GM19397 (cell line): ENCODE data around the gene GAS2L2.
"Not testable (repeated sequence)": the region's sequence is repeated elsewhere in the genome, so short reads cannot be mapped to it uniquely, and the experiment has no call there.

ENCODE experiments used
- ATAC-seq: cut with Tn5 transposase; IDR thresholded peaks from one replicate; pipeline ENCODE4 v1.9.1; 2021; ENCODE audit warnings: mild to moderate bottlenecking, moderate library complexity; ENCODE audit not compliant: unreplicated experiment

GAS2L2 gene

DNA sequence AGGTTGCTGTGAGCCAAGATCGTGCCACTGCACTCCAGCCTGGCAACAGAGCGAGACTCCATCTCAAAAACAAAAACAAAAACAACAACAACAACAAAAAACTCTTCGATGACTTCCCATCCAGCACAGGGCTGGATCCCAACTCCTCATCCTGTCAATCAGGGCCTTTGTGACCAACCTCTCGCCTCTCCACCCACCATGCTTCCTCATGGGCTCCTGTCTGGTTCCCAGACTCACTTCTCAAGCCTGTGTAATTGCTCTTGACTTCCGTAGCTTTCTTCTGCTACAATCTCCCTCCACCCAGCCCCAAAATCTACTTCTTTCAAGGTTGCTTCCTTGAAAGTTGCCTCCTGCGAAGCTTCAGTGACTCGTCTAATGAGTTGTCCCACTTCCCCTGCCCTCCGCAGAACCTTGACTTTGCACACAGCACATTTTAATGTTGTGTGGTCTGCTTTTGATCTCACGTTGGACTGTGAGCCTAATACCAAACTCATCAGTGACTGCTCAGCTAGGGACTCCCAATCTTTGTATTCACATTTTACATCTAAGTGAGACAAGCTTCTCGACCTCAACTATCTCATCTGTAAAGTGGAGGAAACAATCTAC is 22.5 kb downstream of the GAS2L2 start:
- no peak for ATAC-seq

DNA sequence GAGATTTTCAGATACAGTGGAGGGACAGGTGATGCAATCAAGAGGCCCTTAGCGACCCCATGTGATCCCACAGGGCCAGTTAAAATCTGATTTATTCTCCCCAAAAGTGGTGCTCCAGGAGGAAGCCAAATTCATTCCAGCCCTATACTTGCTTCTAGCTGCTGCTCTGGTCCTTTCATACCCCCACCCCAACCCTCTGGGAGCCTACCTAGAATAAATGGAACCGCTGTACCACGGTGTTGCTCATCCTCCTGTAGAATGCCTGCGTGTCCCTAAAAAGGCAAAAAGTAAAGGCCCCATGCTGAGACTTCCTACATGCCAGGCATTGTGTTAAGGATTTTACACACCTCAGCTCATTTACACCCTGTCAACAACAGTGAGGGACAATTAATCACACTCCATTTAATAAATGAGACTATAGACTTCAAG is 23.6 kb downstream of the GAS2L2 start:
- ATAC-seq, result no peak

DNA sequence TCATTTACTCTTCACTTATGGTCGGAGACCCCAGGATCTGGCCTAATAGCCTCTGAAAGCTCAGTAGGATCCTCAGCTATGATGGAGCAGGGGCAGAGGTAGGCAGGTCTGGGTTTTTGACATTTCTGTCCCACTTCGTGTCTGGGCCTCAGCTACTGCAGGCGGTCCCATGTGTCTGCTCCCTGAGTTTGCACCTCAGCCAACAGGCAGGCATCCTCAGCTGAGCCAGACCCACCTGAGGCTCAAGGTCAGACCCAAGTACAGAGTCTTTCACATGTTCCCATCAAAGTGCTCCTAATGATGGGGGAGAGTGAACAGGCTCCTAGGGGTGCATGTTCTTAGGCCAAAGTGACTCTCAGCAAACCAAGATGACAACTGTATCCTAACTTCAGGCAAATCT is 24.5 kb downstream of the GAS2L2 start:
- no peak for ATAC-seq

DNA sequence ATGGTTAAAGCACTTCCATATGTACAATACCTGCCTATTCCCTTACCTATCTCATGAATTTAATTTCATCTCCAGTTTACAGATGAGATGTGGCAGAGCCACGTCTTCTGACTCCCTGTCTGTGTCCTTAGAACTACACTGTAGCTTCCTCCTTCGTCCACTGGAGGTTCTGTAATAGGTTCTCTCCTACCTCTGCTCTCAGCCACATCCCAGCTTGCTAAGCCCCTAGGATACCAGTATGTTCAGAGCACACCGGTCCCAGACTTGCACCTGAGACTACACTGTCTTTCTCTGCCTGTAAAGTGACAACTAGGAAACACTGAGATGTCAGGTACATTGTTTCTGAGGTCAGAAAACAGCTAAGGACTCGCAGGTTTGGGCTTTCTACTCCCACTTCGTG is 25.4 kb downstream of the GAS2L2 start:
- no peak for ATAC-seq

DNA sequence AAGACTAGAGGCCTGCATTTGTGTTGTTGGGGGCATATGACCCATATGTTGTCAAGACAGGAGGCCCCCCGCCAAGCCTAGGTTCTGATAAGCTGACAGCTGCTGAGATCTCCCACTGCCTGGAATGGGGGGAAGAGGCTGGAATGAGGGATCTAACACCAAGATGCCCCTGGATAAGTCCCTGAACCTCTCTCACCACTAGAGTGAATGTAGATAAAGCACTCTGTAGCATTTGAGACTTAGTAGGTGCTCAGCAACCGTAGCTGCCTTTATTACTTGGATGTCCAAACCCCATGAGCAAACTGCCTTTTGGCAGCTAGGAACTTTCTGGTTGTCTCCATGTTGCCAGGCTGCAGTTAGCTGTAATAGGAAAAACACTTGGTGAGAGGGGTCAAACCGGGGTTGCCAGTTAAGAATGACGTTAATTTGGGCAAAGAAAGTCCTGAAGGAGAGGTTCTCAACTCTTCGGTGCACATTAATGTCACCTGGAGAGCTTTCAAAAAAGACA is 26.0 kb downstream of the GAS2L2 start:
- no peak for ATAC-seq

DNA sequence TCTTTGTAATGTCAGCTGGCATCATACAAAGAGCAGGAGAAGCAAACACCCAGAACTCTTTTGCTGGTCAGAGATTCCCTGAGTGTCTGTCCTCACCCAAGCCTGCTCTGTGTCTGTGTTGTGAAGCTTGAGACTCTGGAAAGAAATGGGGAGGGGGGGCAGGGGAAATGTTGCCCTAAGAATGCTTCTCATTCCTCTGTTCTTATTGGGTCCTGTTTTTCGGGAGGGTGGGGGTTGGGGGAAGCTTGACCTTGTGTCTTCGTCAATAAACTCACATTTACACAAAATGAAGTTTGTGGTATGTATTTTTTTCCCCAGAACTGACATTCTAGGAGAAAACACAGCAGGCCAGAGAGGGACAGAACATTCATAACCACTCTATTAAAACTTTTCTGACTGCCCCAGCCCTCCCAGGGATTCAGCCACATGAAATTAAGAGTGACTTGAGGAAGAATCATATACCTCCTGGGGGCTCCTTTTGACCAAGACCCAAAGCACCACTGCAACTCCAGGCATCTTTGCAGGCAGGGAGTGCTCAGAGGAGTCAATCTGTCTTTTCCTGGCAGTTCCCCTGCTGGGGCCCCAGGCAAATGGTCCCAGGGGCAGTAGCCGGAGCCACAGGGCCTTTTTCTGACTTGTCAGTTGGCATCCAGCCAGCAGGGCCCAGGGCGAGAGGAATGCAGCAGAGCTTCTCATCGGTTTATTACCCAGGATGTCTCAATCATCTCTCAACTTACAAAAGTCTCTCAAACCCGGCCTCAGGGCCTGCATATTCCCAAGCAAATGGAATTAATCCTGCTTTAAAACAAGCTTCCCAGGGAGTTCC is 26.7 kb downstream of the GAS2L2 start:
- no peak for ATAC-seq

DNA sequence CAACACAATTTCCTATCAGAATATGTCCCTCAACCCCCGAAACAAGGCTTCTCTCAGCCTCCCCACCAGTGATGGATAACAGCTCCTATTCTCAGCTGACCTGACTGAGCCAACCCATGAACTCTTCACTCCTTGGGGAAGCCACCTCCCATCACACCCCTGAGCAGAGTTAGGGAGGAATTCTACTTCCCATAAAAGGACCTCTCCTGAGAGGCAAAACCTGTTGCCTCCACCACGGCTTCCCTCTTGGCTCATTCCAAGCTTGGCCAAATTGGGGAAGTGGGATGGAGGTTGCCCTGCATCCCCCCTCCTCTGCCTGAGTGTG is 27.3 kb downstream of the GAS2L2 start:
- no peak for ATAC-seq

DNA sequence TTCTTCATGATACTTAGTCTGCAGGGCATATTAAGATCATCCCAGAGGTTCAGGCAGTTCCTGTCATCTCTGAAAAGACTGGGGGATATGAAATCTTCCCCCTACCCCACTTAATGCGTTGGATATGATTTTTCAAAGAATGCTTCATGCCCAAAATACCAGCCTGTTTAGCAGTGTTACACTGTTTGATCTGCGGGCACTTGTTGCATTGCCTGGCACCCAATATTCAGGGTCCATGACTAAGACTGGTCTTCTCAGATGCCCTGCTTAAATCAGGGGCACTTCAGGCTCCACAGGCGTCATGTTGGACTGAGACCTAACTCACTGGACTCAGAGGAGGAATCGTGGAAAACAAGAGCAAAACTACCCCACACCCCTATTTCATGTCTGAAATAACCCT is 28.0 kb downstream of the GAS2L2 start:
- ATAC-seq, result no peak

DNA sequence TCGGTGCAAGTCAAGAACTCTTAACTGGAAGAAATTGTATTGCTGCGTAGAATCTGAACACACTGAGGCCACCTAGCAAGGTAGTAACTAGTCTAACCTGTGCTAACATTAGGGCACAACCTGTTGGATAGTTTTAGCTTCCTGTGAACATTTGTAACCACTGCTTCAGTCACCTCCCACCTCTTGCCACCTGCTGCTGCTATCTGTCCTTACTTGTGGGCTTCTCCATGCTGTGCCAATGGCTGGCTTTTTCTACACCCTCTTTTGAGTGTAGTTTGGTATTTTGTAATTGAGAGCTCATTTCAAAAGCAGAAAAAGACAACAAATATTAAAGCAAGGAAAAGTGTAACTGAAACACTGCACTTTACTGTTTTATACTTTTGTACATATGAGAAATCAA is 29.3 kb downstream of the GAS2L2 start:
- ATAC-seq, result no peak

DNA sequence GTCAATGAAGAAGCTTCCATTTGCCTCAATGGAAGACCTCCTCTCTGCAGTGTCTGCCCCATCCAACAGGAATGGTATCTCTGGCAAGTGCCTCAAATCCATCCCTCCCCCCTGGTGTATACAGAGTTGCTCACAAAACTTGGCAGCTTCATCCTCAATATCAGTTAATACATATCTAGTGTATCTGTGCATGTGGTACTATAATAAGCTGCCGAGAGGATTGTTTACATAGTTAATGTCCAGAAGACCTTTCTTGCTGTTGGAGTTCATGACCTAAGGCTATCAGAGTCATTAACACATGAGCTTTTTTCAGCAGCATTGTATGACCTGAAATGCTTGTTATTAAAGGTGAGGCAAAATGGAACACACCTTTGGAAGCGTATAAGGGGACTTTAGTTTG is 35.6 kb downstream of the GAS2L2 start:
- ATAC-seq, result no peak

DNA sequence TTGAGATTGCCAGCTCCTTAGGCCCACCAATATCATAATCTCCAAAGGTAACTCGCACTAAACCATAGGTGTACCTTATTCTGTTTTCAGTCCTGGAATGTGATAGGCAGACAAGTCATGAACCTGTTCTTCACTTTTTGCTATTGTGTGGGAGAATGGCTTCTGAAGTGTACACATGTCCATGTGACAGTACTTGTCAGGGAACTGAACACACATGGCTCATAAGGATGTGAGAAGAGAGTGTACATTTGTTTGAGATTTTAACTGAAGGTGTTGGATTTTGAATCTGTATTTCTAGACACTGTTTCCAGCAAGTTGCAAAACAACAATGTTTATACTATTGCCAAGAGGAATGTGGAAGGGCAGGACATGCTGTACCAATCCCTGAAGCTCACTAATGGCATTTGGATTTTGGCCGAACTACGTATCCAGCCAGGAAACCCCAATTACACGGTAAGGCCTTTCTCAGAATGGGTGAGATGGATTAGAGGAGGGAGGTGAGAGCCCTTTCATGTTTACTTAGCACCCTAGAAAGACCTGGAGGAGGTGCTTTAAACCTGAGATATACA is 36.1 kb downstream of the GAS2L2 start:
- no peak for ATAC-seq

DNA sequence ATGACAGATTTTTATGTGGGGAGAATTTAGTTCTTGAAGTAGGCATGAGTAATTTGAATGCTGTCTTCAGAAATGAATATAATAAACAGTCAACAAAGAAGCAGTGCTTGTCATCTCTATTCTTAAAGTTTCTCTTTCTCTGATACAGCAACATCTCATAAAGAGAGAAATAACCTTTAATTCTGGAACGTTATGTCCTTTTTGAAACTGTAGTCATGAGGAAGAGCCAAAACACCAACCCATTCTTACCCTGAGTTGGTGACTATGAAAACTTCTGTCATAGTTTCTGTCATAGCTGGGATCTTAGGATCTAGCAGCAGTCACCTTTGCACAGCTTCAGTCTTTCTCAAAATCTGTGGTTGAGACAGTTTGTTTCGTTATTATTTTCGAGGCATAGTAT is 36.9 kb downstream of the GAS2L2 start:
- ATAC-seq, result no peak

DNA sequence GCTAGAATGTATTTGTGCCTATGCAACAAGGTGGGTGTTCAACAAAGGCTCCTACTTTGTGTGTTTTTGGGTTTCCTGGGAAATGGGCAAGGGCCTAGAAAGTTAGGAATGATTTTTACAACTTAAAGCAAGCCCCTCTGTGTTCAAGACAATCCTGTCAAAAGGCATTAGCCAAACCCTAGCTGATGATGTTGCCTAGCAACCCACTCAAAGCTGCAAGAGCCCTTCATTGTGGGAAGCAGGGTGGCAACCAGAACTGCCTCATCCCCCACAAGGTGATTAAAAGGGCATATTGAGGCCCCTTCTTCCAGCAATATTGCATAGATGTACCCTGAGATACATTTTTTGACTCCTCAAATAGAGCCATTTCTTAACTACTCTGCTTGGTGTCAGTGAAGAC is 37.6 kb downstream of the GAS2L2 start:
- ATAC-seq, result no peak

DNA sequence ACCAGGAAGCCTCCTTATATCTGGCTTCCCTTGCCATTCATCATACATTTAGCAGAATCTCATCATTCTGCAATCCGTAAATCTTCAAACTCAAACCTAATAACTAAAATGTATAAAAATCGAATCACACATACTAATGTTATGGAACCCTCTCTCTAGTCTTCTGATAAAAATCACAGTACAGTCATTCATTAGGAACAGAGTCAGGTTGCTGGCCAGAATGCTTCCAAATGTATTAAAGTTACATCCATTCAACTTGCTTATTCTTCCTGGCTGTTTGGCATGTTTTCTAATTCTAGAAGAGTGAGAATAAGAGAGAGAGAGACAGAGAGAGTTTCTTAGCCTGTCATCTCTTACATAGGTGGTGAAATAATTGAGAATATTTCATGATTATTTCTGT is 38.1 kb downstream of the GAS2L2 start:
- ATAC-seq, result no peak

DNA sequence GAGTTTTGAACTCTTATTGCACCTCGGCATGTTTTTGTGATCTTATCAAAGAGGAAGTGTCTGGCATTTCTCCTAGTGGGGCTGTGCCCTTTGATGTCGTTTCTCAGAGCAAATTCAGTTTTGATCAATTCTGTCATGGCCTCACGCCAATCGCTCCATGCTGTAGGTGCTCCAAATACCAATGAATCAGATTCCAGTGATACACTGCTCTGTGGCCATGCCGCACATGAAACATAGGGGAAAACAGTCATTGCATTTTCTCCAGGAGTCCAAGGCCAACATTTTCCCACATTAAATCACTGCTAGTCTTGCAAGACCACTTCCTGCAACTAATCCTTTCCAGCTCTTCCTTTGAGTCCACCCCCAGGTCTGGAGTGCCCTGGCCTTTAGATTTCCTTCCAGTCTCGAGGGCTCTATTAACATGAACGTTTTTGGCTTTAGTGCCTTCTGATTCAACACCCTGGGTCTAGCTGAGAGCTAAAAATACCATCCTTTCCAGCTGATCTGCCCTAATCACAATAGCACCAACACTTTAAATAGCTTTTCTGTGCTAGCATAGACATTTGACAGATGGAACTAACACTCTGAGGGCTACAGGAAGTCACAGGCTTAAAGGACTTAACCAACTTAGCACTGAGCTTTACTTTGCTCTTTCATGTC is 39.8 kb downstream of the GAS2L2 start:
- no peak for ATAC-seq

DNA sequence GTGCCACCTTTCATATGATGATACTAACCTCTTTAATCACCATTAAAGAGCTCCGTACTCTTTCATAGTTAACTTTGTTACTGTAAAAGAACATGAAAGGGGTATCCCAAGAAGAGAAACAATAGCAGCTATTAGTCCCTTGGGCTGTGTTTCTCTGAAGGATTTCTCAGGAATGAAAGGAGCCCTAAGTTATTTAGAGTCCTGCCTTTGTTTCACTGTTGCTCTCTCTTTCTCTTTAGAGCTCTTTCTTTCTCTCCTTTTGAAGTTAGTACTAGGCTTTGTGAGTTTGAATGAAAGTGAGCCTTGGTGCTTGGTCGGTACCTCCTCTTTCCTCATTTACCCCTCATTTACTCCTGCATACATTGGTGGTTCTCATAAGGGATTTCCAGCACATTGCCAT is 42.1 kb downstream of the GAS2L2 start:
- no peak for ATAC-seq

DNA sequence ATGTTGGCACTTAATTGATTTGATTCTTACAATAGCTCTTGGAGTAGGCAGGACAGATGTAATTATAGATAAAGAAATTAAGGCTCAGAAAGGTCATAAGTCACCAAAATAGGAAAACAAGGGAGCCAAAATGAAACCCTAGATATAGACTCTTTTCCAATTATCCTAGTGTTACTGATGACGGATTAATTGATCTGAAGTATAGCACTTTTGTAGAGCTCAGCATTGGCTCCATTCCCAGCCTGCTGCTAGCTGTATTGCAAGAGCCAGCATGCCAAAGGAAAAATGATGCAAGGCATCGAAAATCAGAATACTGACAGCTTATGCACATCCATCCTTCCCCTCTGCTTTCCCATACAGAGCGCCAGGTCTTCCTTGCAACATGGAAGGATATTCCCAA is 43.2 kb downstream of the GAS2L2 start:
- ATAC-seq, result no peak

DNA sequence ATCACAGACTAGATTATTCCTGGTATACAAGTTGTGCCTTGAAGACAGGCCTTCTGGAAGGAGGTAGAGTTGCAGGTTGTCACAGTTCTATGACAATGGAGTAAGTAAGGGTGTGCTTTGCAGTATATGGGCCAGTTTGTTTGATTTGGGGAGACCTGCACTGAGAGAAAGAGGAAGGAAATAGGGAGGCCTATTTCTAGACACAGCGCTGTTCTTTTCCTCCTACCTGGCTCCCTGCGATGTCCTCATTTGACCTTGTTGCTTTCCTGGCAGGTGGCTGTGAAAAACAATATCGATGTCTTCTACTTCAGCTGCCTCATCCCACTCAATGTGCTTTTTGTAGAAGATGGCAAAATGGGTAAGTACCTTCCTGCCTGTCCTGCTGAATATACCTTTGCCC is 44.1 kb downstream of the GAS2L2 start:
- no peak for ATAC-seq

DNA sequence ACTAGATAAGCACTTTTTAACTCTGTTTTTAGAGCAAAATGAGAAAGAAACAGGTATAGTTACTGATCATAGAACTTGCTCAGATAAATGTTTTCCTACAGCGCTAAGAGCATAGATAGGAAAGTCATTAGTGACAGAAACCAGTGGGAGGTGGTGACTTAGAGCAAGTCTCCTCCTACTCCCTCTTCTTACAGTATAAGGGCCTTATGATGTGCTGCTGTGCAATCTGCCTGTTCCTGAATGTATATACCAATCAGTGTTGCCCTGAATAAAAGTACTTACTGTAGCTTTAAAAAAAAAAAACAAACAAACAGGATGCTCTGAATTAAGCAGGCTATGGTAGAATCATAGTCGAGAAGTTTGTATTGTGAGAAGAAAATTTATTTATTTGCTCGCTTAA is 44.9 kb downstream of the GAS2L2 start:
- no peak for ATAC-seq

DNA sequence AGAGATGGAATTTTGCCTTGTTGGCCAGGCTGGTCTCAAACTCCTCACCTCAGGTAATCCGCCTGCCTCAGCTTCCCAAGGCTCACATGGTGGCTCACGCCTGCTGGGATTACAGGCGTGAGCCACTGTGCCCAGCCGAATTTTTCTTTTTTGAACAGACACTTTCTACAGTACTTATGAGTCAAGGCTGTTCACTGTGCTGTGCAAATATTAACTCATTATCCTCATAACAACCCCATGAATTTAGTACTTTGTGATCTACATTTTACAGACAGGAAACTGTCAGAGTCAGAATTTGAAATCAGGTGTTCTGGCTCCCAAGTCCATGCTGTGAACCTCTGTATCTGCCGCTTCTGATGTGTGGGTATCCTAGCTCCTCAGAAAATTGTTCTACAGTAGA is 47.3 kb downstream of the GAS2L2 start:
- no peak for ATAC-seq

DNA sequence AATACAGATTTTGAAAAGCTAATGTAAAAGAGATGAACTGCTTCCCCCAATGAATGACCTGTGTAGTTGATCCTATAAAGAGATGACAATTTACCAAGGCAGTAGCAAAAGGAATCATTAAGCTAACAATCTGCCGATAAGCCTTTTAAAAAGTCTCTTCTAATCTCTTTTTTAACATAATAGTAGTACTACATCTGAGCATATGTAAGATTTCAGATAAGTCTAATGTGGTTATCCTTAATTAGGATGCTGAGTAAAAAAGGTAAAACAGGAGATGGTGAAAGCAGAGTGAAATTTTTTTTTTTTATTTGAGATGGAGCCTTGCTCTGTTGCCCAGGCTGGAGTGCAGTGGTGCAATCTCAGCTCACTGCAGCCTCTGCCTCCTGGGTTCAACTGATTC is 47.8 kb downstream of the GAS2L2 start:
- no peak for ATAC-seq

DNA sequence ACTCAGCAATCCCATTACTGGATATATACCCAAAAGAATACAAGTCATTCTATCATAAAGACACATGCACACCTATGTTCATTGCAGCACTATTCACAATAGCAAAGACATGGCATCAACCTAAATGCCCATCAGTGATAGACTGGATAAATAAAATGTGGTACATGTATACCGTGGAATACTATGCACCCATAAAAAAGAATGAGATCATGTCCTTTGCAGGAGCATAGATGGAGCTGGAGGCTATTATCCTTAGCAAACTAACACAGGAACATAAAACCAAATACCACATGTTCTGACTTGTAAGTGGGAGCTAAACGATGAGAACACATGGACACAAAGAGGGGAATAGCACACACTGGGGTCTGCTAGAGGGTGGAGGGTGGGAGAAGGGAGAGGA is 49.7 kb downstream of the GAS2L2 start:
- not testable (repeated sequence) for ATAC-seq
